ENCODE data around the gene LDLRAD4. TPM values are rescaled to one million over a fixed set of nuclear protein-coding genes. Genes with fewer than 3 reads are reported as not detected.

LDLRAD4 gene
- total RNA-seq, 4 donors from 2014 or later = 14.0 to 36.9 (median 29.3) TPM

- no peak overlapping the region for H3K27ac ChIP-seq
- H3K4me1 ChIP-seq = no peaks in the 10 kb centered on the region
- H3K27me3 ChIP-seq = no peaks in the 10 kb centered on the region
- H3K36me3 ChIP-seq = no peaks in the 10 kb centered on the region
- no peak for DNase-seq (ENCODE audit: low spot score in 2 of 2)
- WGBS, 2 donors = 85 to 94% methylated on average over 5 of the region's 5 CpGs
- no peak for TF ChIP-seq EP300 (IDR thresholded peaks at IDR 0.05)
- no peak for TF ChIP-seq POLR2A (IDR thresholded peaks at IDR 0.05)
- TF ChIP-seq, protein P1, sequence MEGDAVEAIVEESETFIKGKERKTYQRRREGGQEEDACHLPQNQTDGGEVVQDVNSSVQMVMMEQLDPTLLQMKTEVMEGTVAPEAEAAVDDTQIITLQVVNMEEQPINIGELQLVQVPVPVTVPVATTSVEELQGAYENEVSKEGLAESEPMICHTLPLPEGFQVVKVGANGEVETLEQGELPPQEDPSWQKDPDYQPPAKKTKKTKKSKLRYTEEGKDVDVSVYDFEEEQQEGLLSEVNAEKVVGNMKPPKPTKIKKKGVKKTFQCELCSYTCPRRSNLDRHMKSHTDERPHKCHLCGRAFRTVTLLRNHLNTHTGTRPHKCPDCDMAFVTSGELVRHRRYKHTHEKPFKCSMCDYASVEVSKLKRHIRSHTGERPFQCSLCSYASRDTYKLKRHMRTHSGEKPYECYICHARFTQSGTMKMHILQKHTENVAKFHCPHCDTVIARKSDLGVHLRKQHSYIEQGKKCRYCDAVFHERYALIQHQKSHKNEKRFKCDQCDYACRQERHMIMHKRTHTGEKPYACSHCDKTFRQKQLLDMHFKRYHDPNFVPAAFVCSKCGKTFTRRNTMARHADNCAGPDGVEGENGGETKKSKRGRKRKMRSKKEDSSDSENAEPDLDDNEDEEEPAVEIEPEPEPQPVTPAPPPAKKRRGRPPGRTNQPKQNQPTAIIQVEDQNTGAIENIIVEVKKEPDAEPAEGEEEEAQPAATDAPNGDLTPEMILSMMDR (IDR thresholded peaks at IDR 0.05) = no peak
- H3K9me3 ChIP-seq = no peaks in the 10 kb centered on the region
- H3K4me3 ChIP-seq = no peak overlapping the region
Measured at GRCh38 chr18:13242797-13243196, 24.2 kb downstream of the LDLRAD4 start.

- TF ChIP-seq, protein P1 (IDR thresholded peaks at IDR 0.05) = no peak
- no peak for TF ChIP-seq EP300 (IDR thresholded peaks at IDR 0.05)
- H3K27me3 ChIP-seq = no peaks in the 10 kb centered on the region
- 92 to 97% methylated on average over 9 of the region's 9 CpGs for WGBS, 2 donors
- no peak overlapping the region for H3K27ac ChIP-seq
- no peaks in the 10 kb centered on the region for H3K36me3 ChIP-seq
- H3K4me3 ChIP-seq = no peak overlapping the region
- H3K4me1 ChIP-seq = no peaks in the 10 kb centered on the region
- no peak for DNase-seq (ENCODE audit: low spot score in 2 of 2)
- no peaks in the 10 kb centered on the region for H3K9me3 ChIP-seq
Measured at GRCh38 chr18:13243363-13243762, 24.8 kb downstream of the LDLRAD4 start.

GRCh38 chr18:13244135-13244534 lies 25.6 kb downstream of the LDLRAD4 start:
- WGBS, 2 donors = 34 to 80% methylated on average over 1 of the region's 1 CpG
- Histone ChIP-seq H3K4me1 (no peaks in the 10 kb centered on the region), H3K4me3 (no peak overlapping the region), H3K9me3 (no peaks in the 10 kb centered on the region), H3K36me3 (no peaks in the 10 kb centered on the region), H3K27me3 (no peaks in the 10 kb centered on the region), H3K27ac (no peak overlapping the region)
- TF ChIP-seq, protein P1 (IDR thresholded peaks at IDR 0.05) = no peak
- TF ChIP-seq POLR2A (IDR thresholded peaks at IDR 0.05) (no peak), EP300 (IDR thresholded peaks at IDR 0.05) (no peak)
- DNase-seq (ENCODE audit: low spot score in 2 of 2) = no peak

DNA sequence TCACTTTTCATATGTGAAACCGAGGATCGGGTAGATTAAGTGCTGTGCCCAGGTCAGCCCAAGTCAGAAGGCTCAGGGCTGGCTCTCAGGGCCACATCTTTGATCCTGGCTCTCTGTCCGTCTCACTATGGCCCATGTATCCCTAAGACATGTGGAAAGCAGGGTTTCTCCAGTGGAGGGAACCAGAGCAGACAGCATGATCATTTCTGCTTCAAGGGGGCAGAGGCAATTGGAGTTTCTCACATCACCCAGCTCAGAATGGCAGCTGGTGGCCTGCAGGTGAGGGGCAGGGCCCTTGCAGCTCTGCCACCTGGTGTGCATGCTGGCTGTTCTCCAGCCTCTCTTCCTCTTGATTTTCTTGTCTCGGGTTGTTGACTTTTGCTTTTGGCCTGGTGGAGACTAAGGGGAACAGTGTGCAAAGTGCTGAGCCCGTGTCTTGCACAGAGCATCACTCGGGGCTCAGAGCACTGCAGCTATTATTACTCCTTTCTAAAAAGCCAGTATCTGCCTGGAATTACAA lies 27.0 kb downstream of the LDLRAD4 start:
- Histone ChIP-seq H3K9me3 (no peaks in the 10 kb centered on the region), H3K27ac (no peak overlapping the region), H3K4me3 (no peak overlapping the region), H3K4me1 (no peaks in the 10 kb centered on the region), H3K36me3 (no peaks in the 10 kb centered on the region), H3K27me3 (no peaks in the 10 kb centered on the region)
- TF ChIP-seq POLR2A (IDR thresholded peaks at IDR 0.05) (no peak), EP300 (IDR thresholded peaks at IDR 0.05) (no peak)
- TF ChIP-seq, protein P1 (IDR thresholded peaks at IDR 0.05) = no peak
- 88 to 93% methylated on average over 6 of the region's 6 CpGs for WGBS, 2 donors
- no peak for DNase-seq (ENCODE audit: low spot score in 2 of 2)

DNA sequence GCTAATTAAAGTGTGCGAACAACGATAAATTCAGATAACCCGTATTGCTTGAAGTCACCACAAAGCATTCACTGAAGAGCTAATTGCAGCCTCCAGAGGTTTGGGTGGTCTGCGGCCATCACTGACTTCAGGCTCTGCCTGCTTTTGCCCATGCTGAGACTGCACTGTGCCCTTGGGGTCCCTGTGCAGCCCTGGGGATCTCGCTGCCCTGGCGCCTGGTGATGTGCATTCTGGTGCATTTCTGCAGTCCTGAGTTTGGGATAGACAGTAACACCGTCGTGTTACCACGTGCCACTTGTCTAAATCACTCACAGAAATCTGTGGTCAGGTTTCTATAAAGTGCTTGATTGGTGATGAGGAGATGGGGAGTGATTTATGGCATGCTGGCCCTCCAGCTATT lies 27.6 kb downstream of the LDLRAD4 start:
- no peak for TF ChIP-seq POLR2A (IDR thresholded peaks at IDR 0.05)
- H3K27ac ChIP-seq = no peak overlapping the region
- WGBS, 2 donors = 81 to 86% methylated on average over 9 of the region's 9 CpGs
- H3K4me1 ChIP-seq = no peaks in the 10 kb centered on the region
- no peak overlapping the region for H3K4me3 ChIP-seq
- H3K27me3 ChIP-seq = no peaks in the 10 kb centered on the region
- H3K9me3 ChIP-seq = no peaks in the 10 kb centered on the region
- DNase-seq (ENCODE audit: low spot score in 2 of 2) = no peak
- H3K36me3 ChIP-seq = no peaks in the 10 kb centered on the region

- Histone ChIP-seq H3K27me3 (no peaks in the 10 kb centered on the region), H3K9me3 (no peaks in the 10 kb centered on the region), H3K4me1 (no peaks in the 10 kb centered on the region), H3K36me3 (no peaks in the 10 kb centered on the region), H3K4me3 (no peak overlapping the region), H3K27ac (no peak overlapping the region)
- TF ChIP-seq, protein P1 (IDR thresholded peaks at IDR 0.05) = no peak
- no peak for TF ChIP-seq POLR2A (IDR thresholded peaks at IDR 0.05)
- DNase-seq (ENCODE audit: low spot score in 2 of 2) = no peak
- WGBS, 2 donors = 93 to 100% methylated on average over 2 to 3 of the region's 3 CpGs
Measured at GRCh38 chr18:13246591-13246990, 28.0 kb downstream of the LDLRAD4 start.

Measured in tibial nerve (tissue), 4 donors.